C4-2B (cell line): ENCODE data around the gene CYTH1.

Experiments
- CTCF ChIP-seq: fragments of 450-650 bp; conservative IDR thresholded peaks from 2 replicates; pipeline ENCODE4 v1.5.1; 2017; ENCODE audit warnings: mild to moderate bottlenecking
- ZFX ChIP-seq: fragments of 450-650 bp; IDR thresholded peaks from 2 replicates; pipeline ENCODE4 v1.6.1; 2017

- TF ChIP-seq CTCF (no peak), ZFX (no peak)
Measured at GRCh38 chr17:78710607-78711006, 71.5 kb downstream of the CYTH1 start.
